SU-DHL-6 (cell line): ENCODE data around the gene KDM2B.

Experiments used
- H2AFZ ChIP-seq: fragments of 200-600 bp; sonication (generic); 2 replicates; pipeline ENCODE4 v1.6.1; 2014; ENCODE audit warnings: low read depth, mild to moderate bottlenecking, moderate library complexity, mixed read lengths, antibody characterized with exemption, low read length; ENCODE audit not compliant: severe bottlenecking
- H3F3A ChIP-seq: fragments of 200-600 bp; shearing (Covaris generic); 2 replicates; pipeline ENCODE4 v1.6.0; 2016; ENCODE audit warnings: antibody characterized with exemption, mild to moderate bottlenecking; ENCODE audit not compliant: insufficient read depth
- H3K27ac ChIP-seq: fragments of 200-600 bp; sonication (generic); 2 replicates; pipeline ENCODE4 v1.5.1; 2016; ENCODE audit warnings: low read depth, mild to moderate bottlenecking, low read length, moderate library complexity, mixed read lengths
- H3K27me3 ChIP-seq: fragments of 200-600 bp; sonication (generic), shearing (Covaris generic); 2 replicates; pipeline ENCODE4 v1.6.0; 2014; ENCODE audit warnings: mild to moderate bottlenecking, low read length
- H3K36me3 ChIP-seq: fragments of 200-600 bp; sonication (generic); 2 replicates; pipeline ENCODE4 v1.6.1; 2014; ENCODE audit warnings: mild to moderate bottlenecking, low read length, mixed read lengths
- H3K4me2 ChIP-seq: fragments of 300-600, 200-600 bp; shearing (Covaris generic), sonication (generic); 2 replicates; pipeline ENCODE4 v1.6.0; 2014; ENCODE audit warnings: low read length, low read depth, mild to moderate bottlenecking; ENCODE audit not compliant: poor library complexity, severe bottlenecking
- H3K4me3 ChIP-seq: fragments of 200-600 bp; sonication (generic); 2 replicates; pipeline ENCODE4 v1.5.1; 2014; ENCODE audit warnings: antibody characterized with exemption, low read length, mild to moderate bottlenecking, mixed read lengths; ENCODE audit not compliant: insufficient read depth, poor library complexity, severe bottlenecking
- H3K79me2 ChIP-seq: fragments of 200-600 bp; sonication (generic); 2 replicates; pipeline ENCODE4 v1.6.1; 2014; ENCODE audit warnings: mild to moderate bottlenecking, low read length, moderate library complexity; ENCODE audit not compliant: insufficient read depth
- H3K9ac ChIP-seq: fragments of 200-600 bp; sonication (generic); 2 replicates; pipeline ENCODE4 v1.7.0; 2014; ENCODE audit warnings: mild to moderate bottlenecking, low read length
- H3K9me2 ChIP-seq: fragments of 200-600 bp; sonication (generic); replicated peaks from 2 replicates; pipeline ENCODE4 v1.6.1; 2014; ENCODE audit warnings: low read length; ENCODE audit not compliant: insufficient read depth
- H3K9me3 ChIP-seq: fragments of 200-600 bp; sonication (generic); 2 replicates; pipeline ENCODE4 v1.6.1; 2014; ENCODE audit warnings: low read length, mixed read lengths; ENCODE audit not compliant: insufficient read depth
- H4K20me1 ChIP-seq: fragments of 200-600 bp; sonication (generic); 2 replicates; pipeline ENCODE4 v1.6.1; 2014; ENCODE audit warnings: low read depth, mild to moderate bottlenecking, antibody characterized with exemption, low read length, moderate library complexity, mixed read lengths
- CTCF ChIP-seq: fragments of 200-600 bp; sonication (generic); IDR thresholded peaks from one replicate; pipeline ENCODE4 v1.5.1; 2017; ENCODE audit warnings: antibody characterized with exemption, mild to moderate bottlenecking, low read length, moderate library complexity; ENCODE audit not compliant: insufficient read depth, poor library complexity, severe bottlenecking
- EZH2phosphoT487 ChIP-seq: fragments of 200-600 bp; sonication (generic), shearing (Covaris generic); conservative IDR thresholded peaks from 2 replicates; pipeline ENCODE4 v1.6.1; 2018; ENCODE audit warnings: mild to moderate bottlenecking, antibody characterized with exemption, low read length, moderate library complexity, mixed read lengths

The KDM2B gene

DNA sequence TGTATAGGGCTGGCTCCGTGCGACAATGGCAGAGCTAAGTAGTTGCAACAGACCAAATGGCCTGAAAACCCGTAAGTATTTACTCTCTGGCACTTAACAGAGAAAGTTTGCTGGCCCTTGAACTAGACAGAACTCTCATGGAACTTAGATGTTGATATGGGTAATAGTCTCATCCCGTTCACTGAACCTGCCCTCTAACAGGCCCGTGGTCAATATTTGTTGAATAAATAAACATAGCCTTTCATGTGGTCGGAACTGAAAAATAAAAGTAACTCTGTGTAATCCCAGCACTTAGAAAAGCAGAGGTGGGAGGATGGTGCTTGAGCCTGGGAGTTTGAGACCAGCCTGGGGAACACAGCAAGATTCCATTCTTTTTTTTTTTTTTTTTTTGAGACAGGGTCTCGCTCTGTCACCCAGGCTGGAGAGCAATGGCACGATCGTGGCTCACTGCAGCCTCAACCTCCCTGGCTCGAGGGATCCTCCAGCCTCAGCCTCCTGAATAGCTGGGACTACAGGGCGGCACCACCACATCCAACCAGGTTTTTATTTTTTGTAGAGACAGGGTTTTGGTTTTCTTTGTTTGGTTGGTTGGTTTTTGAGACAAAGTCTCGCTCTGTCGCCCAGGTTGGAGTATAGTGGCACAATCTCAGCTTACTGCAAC, 29.7 kb downstream of the KDM2B start:
- H3K27ac ChIP-seq, result no peak overlapping the region
- no peaks in the 10 kb centered on the region for H3K36me3 ChIP-seq

DNA sequence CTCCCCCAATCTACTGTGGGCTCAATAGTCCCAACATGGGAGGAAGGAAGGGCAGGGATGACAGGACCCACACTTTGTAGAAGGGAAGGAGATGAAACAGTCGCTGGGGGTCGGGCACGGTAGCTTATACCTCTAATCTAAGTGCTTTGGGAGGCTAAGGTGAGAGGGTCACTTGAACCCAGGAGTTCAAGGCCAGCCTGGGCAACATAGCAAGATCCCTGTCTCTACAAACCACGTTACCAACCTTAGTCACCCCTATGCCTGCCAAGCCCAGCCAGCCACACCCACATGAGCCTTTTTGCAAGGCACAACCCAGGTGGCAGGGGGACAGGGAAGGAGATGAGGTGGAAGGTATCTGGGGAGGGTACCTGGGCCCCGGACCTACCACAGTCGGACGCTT, 31.7 kb downstream of the KDM2B start:
- Histone ChIP-seq H3K27ac (no peak overlapping the region), H3K9ac (no peak overlapping the region), H3K27me3 (no peaks in the 10 kb centered on the region), H3K4me2 (no peak overlapping the region), H3K4me3 (no peak overlapping the region), H3K36me3 (no peaks in the 10 kb centered on the region), H3K9me2 (no peaks in the 10 kb centered on the region), H3K9me3 (no peaks in the 10 kb centered on the region), H3K79me2 (no peaks in the 10 kb centered on the region), H2AFZ (no peak overlapping the region), H3F3A (no peaks in the 10 kb centered on the region), H4K20me1 (no peaks in the 10 kb centered on the region)
- TF ChIP-seq CTCF (no peak), EZH2phosphoT487 (no peak)

More for the DNA sequence above, 29.7 kb downstream of the KDM2B start:
- no peaks in the 10 kb centered on the region for H3F3A ChIP-seq
- no peak overlapping the region for H3K4me3 ChIP-seq
- H3K9ac ChIP-seq, result no peak overlapping the region
- no peaks in the 10 kb centered on the region for H3K9me2 ChIP-seq
- no peaks in the 10 kb centered on the region for H3K79me2 ChIP-seq
- no peak overlapping the region for H2AFZ ChIP-seq
- H3K27me3 ChIP-seq, result no peaks in the 10 kb centered on the region
- no peak overlapping the region for H3K4me2 ChIP-seq
- H3K9me3 ChIP-seq, result no peaks in the 10 kb centered on the region
- H4K20me1 ChIP-seq, result no peaks in the 10 kb centered on the region
- TF ChIP-seq CTCF (no peak), EZH2phosphoT487 (no peak)

- Histone ChIP-seq H3K4me2 (no peak overlapping the region), H2AFZ (no peak overlapping the region), H3K4me3 (no peak overlapping the region), H4K20me1 (no peaks in the 10 kb centered on the region), H3K27ac (no peak overlapping the region), H3K79me2 (no peaks in the 10 kb centered on the region), H3K9ac (no peak overlapping the region), H3K9me3 (no peaks in the 10 kb centered on the region), H3K36me3 (no peaks in the 10 kb centered on the region), H3F3A (no peaks in the 10 kb centered on the region), H3K9me2 (no peaks in the 10 kb centered on the region), H3K27me3 (no peaks in the 10 kb centered on the region)
- no peak for TF ChIP-seq CTCF
- no peak for TF ChIP-seq EZH2phosphoT487
Measured at GRCh38 chr12:121545480-121545879, 35.3 kb downstream of the KDM2B start.
